HepG2 (cell line): ENCODE data around the gene DTX2. TPM values are rescaled to one million over a fixed set of nuclear protein-coding genes. Genes with fewer than 3 reads are reported as not detected.
A peak's percentile ranks its signal among the peaks of the same experiment; 100 is the strongest.

Source experiments
- ATAD3A ChIP-seq: sonication (generic); formaldehyde crosslinking; IDR thresholded peaks from 2 replicates; pipeline ENCODE4 v1.4.0; 2020; ENCODE audit warnings: missing genetic modification reagents
- ATF3 ChIP-seq: sonication (generic); formaldehyde crosslinking; IDR thresholded peaks from 2 replicates; pipeline ENCODE4 v1.4.0; 2020; ENCODE audit warnings: missing genetic modification reagents
- BHLHE40 ChIP-seq: IDR thresholded peaks from 2 replicates; pipeline ENCODE4 v1.6.1; 2011; ENCODE audit warnings: low read length, improper control_type of control experiment
- CCAR2 ChIP-seq: fragments of 200-400 bp; formaldehyde crosslinking; optimal IDR thresholded peaks from 2 replicates; pipeline ENCODE3; 2018; ENCODE audit warnings: low read depth, mild to moderate bottlenecking, low read length, moderate library complexity
- ELF3 ChIP-seq: IDR thresholded peaks from 2 replicates; pipeline ENCODE4 v1.6.1; 2016; ENCODE audit warnings: missing genetic modification reagents, missing compliant biosample characterization
- MYNN ChIP-seq: sonication (generic); formaldehyde crosslinking; IDR thresholded peaks from 2 replicates; pipeline ENCODE4 v1.4.0; 2020; ENCODE audit warnings: mild to moderate bottlenecking, low read depth, missing genetic modification reagents
- NFIC ChIP-seq: IDR thresholded peaks from 2 replicates; pipeline ENCODE4 v1.6.1; 2012; ENCODE audit warnings: mild to moderate bottlenecking, low read length, inconsistent platforms
- NR0B2 ChIP-seq: sonication (generic); formaldehyde crosslinking; IDR thresholded peaks from 2 replicates; pipeline ENCODE4 v1.4.0; 2020; ENCODE audit warnings: mild to moderate bottlenecking, missing genetic modification reagents
- PAXIP1 ChIP-seq: sonication (generic); formaldehyde crosslinking; conservative IDR thresholded peaks from 2 replicates; pipeline ENCODE4 v1.4.0; 2020; ENCODE audit warnings: mild to moderate bottlenecking, missing genetic modification reagents, moderate library complexity
- PPARG ChIP-seq: conservative IDR thresholded peaks from 2 replicates; pipeline ENCODE4 v1.6.1; 2016; ENCODE audit warnings: missing biosample characterization, missing genetic modification reagents
- PREB ChIP-seq: sonication (generic); formaldehyde crosslinking; IDR thresholded peaks from 2 replicates; pipeline ENCODE4 v1.4.0; 2020; ENCODE audit warnings: missing genetic modification reagents
- PRMT3 ChIP-seq: sonication (generic); formaldehyde crosslinking; IDR thresholded peaks from 2 replicates; pipeline ENCODE4 v1.8.1; 2022; ENCODE audit warnings: low read depth, mild to moderate bottlenecking, moderate library complexity, missing genetic modification reagents, borderline replicate concordance
- RAD21 ChIP-seq: fragments of 450-650 bp; formaldehyde crosslinking; IDR thresholded peaks from 2 replicates; pipeline ENCODE4 v1.5.0; 2020; ENCODE audit warnings: mild to moderate bottlenecking
- TFAP4 ChIP-seq: sonication (generic); IDR thresholded peaks from 2 replicates; pipeline ENCODE4 v1.6.1; 2016; ENCODE audit warnings: low read depth, borderline replicate concordance
- TFE3 ChIP-seq: IDR thresholded peaks from 2 replicates; pipeline ENCODE4 v1.6.1; 2016
- XBP1 ChIP-seq: sonication (generic); formaldehyde crosslinking; IDR thresholded peaks from 2 replicates; pipeline ENCODE4 v1.5.0; 2020; ENCODE audit warnings: missing genetic modification reagents
- ZKSCAN8 ChIP-seq: IDR thresholded peaks from 2 replicates; pipeline ENCODE4 v1.6.1; 2016; ENCODE audit warnings: borderline replicate concordance, missing genetic modification reagents, missing compliant biosample characterization
- ZNF17 ChIP-seq: sonication (generic); formaldehyde crosslinking; IDR thresholded peaks from 2 replicates; pipeline ENCODE4 v1.5.0; 2020; ENCODE audit warnings: mild to moderate bottlenecking, missing genetic modification reagents
- ZNF207 ChIP-seq: fragments of 450-650 bp; IDR thresholded peaks from 2 replicates; pipeline ENCODE4 v1.6.1; 2016; ENCODE audit warnings: antibody characterized with exemption, borderline replicate concordance
- ZNF251 ChIP-seq: sonication (generic); formaldehyde crosslinking; IDR thresholded peaks from 2 replicates; pipeline ENCODE4 v1.9.0; 2021; ENCODE audit warnings: mild to moderate bottlenecking, missing genetic modification reagents
- ZNF34 ChIP-seq: sonication (generic); formaldehyde crosslinking; IDR thresholded peaks from 2 replicates; pipeline ENCODE4 v1.4.0; 2020; ENCODE audit warnings: mild to moderate bottlenecking, missing genetic modification reagents, borderline replicate concordance
- polyA plus RNA-seq, 8 experiments: library from polyadenylated mRNA; depleted of rRNA in 3 of 8; stranded (reverse) in 7 of 8; unstranded in 1 of 8; fragments of >200 nt; fragmentation: Illumina TruSeq in 4 of 8; extraction: Trizol in 4 of 8; gene quantifications; 2 replicates each; pipeline versions ENCODE4 v1.2.1 to v1.2.3, GENCODE V29; 2011 to 2016; ENCODE audit warnings: low read depth in 4 of 8, missing spikeins in 1 of 8, mixed read lengths in 1 of 8; ENCODE audit not compliant: insufficient read depth in 1 of 8
- total RNA-seq, 5 experiments: library from RNA; depleted of rRNA; stranded (reverse); fragments of >200 nt; fragmentation: Illumina TruSeq; extraction: Trizol; gene quantifications; 2 replicates each; pipeline ENCODE4 v1.2.3, GENCODE V29; 2016; ENCODE audit warnings: low read depth in 1 of 5

Gene DTX2
- total and polyA plus RNA-seq, 2 of the 13 experiments (the other 11 are each of a cell fraction or from before 2014, with no cell fraction given): 5.5 to 6.2 TPM

- no peak for TF ChIP-seq ATF3 (CRISPR knock-in tag)
- no peak for TF ChIP-seq ATAD3A (CRISPR knock-in tag)
- TF ChIP-seq ZNF34 (CRISPR knock-in tag): no peak
- no peak for TF ChIP-seq ZNF207
- peak; percentile 45; the same call in 1 of the 2 replicates for TF ChIP-seq PPARG
- no peak for TF ChIP-seq PREB (CRISPR knock-in tag)
- no peak for TF ChIP-seq ZKSCAN8 (CRISPR knock-in tag)
- TF ChIP-seq ZNF17 (CRISPR knock-in tag): no peak
- no peak for TF ChIP-seq NR0B2 (CRISPR knock-in tag)
- TF ChIP-seq PAXIP1 (CRISPR knock-in tag): 0 out of 2 replicates have a peak, but pooled peaks have one; percentile 30
- TF ChIP-seq ELF3: no peak
- TF ChIP-seq PRMT3 (CRISPR knock-in tag): no peak
- TF ChIP-seq RAD21 (CRISPR knock-in tag): no peak
- no peak for TF ChIP-seq MYNN
- no peak for TF ChIP-seq TFAP4
- no peak for TF ChIP-seq BHLHE40
- no peak for TF ChIP-seq TFE3 (CRISPR knock-in tag)
- TF ChIP-seq CCAR2: no peak
- no peak for TF ChIP-seq ZNF251 (CRISPR knock-in tag)
- TF ChIP-seq XBP1: no peak
- TF ChIP-seq NFIC: no peak
These were observed 51.7 kb downstream of the DTX2 start (continued) for GRCh38 chr7:76512941-76513816.
